Measurements from ENCODE around the gene VANGL2. TPM values are rescaled to one million over a fixed set of nuclear protein-coding genes. Genes with fewer than 3 reads are reported as not detected.
A peak's percentile ranks its signal among the peaks of the same experiment; 100 is the strongest.

VANGL2 gene
- total and polyA plus RNA-seq, 9 donors, result 5.6 to 18.4 (median 9.7) TPM

GRCh38 chr1:160427625-160428024 lies 27.3 kb downstream of the VANGL2 start:
- no peaks in the 10 kb centered on the region for H3K27me3 ChIP-seq
- H3K36me3 ChIP-seq, result no peaks in the 10 kb centered on the region
- intact Hi-C loops (cut with DNase I), result loop anchor here in 1 of 4 donors (10.0 kb wide), 1 partner anchor 187 kb away; no protein-coding TSS in a partner anchor
- H3K4me1 ChIP-seq (ENCODE audit: insufficient read depth), result no peaks in the 10 kb centered on the region
- no peak overlapping the region for H3K4me3 ChIP-seq
- H3K9me3 ChIP-seq, result no peaks in the 10 kb centered on the region
- DNase-seq, result no peak
- H3K27ac ChIP-seq, result no peak overlapping the region
- 82 to 85% (median 84%) methylated on average over 7 of the region's 7 CpGs for WGBS, 3 donors
- TF ChIP-seq, protein P1, sequence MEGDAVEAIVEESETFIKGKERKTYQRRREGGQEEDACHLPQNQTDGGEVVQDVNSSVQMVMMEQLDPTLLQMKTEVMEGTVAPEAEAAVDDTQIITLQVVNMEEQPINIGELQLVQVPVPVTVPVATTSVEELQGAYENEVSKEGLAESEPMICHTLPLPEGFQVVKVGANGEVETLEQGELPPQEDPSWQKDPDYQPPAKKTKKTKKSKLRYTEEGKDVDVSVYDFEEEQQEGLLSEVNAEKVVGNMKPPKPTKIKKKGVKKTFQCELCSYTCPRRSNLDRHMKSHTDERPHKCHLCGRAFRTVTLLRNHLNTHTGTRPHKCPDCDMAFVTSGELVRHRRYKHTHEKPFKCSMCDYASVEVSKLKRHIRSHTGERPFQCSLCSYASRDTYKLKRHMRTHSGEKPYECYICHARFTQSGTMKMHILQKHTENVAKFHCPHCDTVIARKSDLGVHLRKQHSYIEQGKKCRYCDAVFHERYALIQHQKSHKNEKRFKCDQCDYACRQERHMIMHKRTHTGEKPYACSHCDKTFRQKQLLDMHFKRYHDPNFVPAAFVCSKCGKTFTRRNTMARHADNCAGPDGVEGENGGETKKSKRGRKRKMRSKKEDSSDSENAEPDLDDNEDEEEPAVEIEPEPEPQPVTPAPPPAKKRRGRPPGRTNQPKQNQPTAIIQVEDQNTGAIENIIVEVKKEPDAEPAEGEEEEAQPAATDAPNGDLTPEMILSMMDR (IDR thresholded peaks at IDR 0.05), result no peak
- TF ChIP-seq EP300 (IDR thresholded peaks at IDR 0.05), result no peak
- no peak for TF ChIP-seq POLR2A (IDR thresholded peaks at IDR 0.05)

DNA sequence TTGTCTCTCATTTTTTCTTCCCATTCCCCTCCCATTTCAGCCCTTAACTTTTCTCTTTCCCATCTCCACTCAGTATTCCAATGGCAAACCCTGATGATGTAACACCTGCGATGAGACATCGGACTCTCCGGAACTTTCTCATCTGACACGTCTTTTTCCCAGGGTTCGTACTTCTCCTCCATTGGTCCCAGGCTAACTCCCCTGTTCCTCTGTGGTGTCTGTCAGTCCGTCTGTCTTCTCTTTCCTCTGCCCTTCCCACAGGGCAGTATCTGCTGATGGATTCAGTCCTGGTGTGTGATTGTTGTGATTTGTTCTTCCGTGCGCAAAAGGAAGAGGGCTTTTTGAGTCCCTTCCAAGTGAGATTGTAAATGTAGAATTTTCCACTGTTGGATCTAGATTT lies 27.7 kb downstream of the VANGL2 start:
- 81 to 85% (median 83%) methylated on average over 8 of the region's 8 CpGs for WGBS, 3 donors
- Histone ChIP-seq H3K36me3 (no peaks in the 10 kb centered on the region), H3K9me3 (no peaks in the 10 kb centered on the region), H3K27ac (no peak overlapping the region), H3K4me3 (no peak overlapping the region), H3K27me3 (no peaks in the 10 kb centered on the region), H3K4me1 (ENCODE audit: insufficient read depth) (no peaks in the 10 kb centered on the region)
- DNase-seq, result no peak
- intact Hi-C loops (cut with DNase I), result loop anchor here in 1 of 4 donors (10.0 kb wide), 1 partner anchor 187 kb away; no protein-coding TSS in a partner anchor
- TF ChIP-seq, protein P1 (IDR thresholded peaks at IDR 0.05), result no peak
- TF ChIP-seq POLR2A (IDR thresholded peaks at IDR 0.05) (no peak), EP300 (IDR thresholded peaks at IDR 0.05) (no peak)

DNA sequence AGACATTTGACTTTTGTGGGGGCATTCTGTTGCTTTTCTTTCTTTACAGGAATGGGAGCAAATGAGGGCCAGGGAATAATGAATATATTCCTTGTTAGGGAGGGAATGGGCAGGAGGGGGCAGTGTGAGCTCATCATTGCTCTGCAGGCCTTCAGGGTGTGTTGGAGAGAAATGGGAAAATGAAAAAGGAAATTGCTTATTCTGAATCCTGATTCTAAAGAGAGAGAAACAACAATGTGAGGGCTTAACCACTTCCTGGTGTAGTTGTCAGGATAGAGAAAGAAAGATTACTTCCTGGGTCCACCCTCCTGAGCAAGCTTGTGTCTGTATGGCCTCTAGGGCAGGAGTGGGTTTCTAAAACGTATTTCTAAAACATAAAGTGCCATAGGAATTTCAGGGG lies 28.3 kb downstream of the VANGL2 start:
- TF ChIP-seq, protein P1 (IDR thresholded peaks at IDR 0.05), result peak in 1 of 3 donors; percentile 12
- TF ChIP-seq POLR2A (IDR thresholded peaks at IDR 0.05), result no peak
- no peaks in the 10 kb centered on the region for H3K4me1 ChIP-seq (ENCODE audit: insufficient read depth)
- H3K27ac ChIP-seq, result no peak overlapping the region
- DNase-seq, result peak in 2 of 5 donors; percentile 44 to 60
- intact Hi-C loops (cut with DNase I), result loop anchor here in 1 of 4 donors (10.0 kb wide), 1 partner anchor 186 kb away; no protein-coding TSS in a partner anchor
- no peaks in the 10 kb centered on the region for H3K27me3 ChIP-seq
- 68 to 78% (median 74%) methylated on average over 1 of the region's 1 CpG for WGBS, 3 donors
- H3K36me3 ChIP-seq, result no peaks in the 10 kb centered on the region
- no peaks in the 10 kb centered on the region for H3K9me3 ChIP-seq
- no peak overlapping the region for H3K4me3 ChIP-seq

DNA sequence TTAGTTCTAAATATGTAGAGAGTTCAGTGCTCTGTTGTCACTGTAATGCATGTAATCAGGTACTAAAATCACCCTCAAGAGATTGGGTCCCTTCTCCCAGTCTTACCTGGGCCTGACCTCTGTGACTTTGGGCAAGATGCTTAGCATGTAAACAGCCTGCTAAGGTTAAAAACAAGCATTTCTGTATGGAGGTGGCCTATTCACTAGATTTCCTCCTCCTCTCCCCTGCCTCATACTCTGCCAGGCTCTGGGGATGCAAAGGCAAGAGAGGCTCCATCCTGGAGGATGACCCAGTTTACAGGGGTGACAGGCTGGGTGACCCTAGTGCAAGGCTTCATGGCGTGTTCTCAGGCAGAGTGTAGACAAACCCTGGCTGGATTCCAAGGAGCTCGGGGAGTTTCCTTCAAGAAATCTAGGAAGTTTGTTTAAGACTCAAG lies 28.8 kb downstream of the VANGL2 start:
- Histone ChIP-seq H3K36me3 (no peaks in the 10 kb centered on the region), H3K27me3 (no peaks in the 10 kb centered on the region), H3K27ac (no peak overlapping the region), H3K9me3 (no peaks in the 10 kb centered on the region), H3K4me1 (ENCODE audit: insufficient read depth) (no peaks in the 10 kb centered on the region), H3K4me3 (no peak overlapping the region)
- no peak for DNase-seq
- intact Hi-C loops (cut with DNase I), result loop anchor here in 1 of 4 donors (10.0 kb wide), 1 partner anchor 186 kb away; no protein-coding TSS in a partner anchor
- TF ChIP-seq, protein P1 (IDR thresholded peaks at IDR 0.05), result no peak
- no peak for TF ChIP-seq EP300 (IDR thresholded peaks at IDR 0.05)
- TF ChIP-seq POLR2A (IDR thresholded peaks at IDR 0.05), result no peak
- 12 to 22% (median 14%) methylated on average over 2 of the region's 2 CpGs for WGBS, 3 donors

Data from ovary (tissue), 9 donors.